Skeletal muscle satellite cell (primary cell): ENCODE results near the gene WNT11.
"Not testable (repeated sequence)": the region's sequence is repeated elsewhere in the genome, so short reads cannot be mapped to it uniquely, and the experiment has no call there.

Experiments
- H3K27me3 ChIP-seq: 2 replicates; pipeline ENCODE4 v1.7.0; 2013; ENCODE audit warnings: low read length; ENCODE audit not compliant: control insufficient read depth, insufficient read depth
- H3K36me3 ChIP-seq: 2 replicates; pipeline ENCODE4 v1.7.0; 2013; ENCODE audit warnings: mild to moderate bottlenecking, control low read depth, low read length; ENCODE audit not compliant: insufficient read depth
- H3K4me1 ChIP-seq: 2 replicates; pipeline ENCODE4 v1.7.0; 2013; ENCODE audit warnings: low read length; ENCODE audit not compliant: control insufficient read depth, insufficient read depth
- H3K4me2 ChIP-seq: 2 replicates; pipeline ENCODE4 v1.7.0; 2013; ENCODE audit warnings: mild to moderate bottlenecking, low read length
- H3K4me3 ChIP-seq: 2 replicates; pipeline ENCODE4 v1.7.0; 2013; ENCODE audit warnings: low read length
- H3K9ac ChIP-seq: 2 replicates; pipeline ENCODE4 v1.7.0; 2013; ENCODE audit warnings: mild to moderate bottlenecking, low read depth, low read length, moderate library complexity
- H3K9me3 ChIP-seq: replicated peaks from 2 replicates; pipeline ENCODE4 v1.7.0; 2013; ENCODE audit warnings: mild to moderate bottlenecking, control low read depth, low read length

Gene WNT11

DNA sequence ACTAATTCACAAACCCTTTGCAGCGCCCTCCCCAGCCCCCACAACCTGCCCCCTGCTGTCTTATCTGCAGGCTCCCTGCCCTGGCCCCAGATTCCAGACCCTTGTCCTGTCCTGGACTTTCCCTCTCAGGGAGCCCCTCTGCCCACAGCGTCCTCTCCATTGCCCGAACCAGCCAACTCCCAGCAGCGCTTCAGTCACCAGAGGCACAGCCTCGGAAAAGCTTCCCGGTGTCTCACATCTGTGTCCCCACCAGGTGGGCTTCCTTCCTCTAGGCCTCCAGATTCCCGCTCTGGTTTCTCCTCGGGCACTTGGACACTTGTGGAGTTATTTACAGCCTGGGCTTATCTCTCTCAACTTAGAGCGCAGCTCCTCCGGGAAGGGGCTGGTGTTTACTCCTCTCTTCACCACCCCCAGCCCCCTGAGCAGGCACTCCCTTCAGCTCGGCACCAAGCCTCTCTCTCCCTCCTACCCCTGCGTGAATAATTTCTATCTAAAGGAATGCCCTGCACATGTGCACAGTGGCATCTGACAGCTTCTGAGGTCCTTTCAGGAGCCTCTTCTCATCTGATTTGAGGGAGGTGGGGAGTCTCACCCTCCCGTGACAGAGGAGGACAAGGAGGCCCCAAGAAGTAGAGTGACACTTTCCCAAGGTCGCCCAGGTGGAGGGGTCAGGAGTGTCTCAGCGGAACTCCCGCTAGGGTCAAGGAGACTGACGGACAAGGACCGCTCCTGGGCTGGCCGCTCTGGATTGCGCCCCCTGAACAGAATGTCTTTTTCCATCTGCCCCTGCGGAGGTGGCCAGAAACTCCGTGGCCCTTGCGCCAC lies 838 bp downstream of the WNT11 start:
- Histone ChIP-seq H3K9me3 (no peaks in the 10 kb centered on the region), H3K27me3 (peaks cover 68% of the 10 kb centered on the region), H3K4me1 (peaks cover 33% of the 10 kb centered on the region), H3K4me2 (peak overlapping the region; percentile 95), H3K9ac (no peak overlapping the region), H3K36me3 (no peaks in the 10 kb centered on the region), H3K4me3 (no peak overlapping the region)

DNA sequence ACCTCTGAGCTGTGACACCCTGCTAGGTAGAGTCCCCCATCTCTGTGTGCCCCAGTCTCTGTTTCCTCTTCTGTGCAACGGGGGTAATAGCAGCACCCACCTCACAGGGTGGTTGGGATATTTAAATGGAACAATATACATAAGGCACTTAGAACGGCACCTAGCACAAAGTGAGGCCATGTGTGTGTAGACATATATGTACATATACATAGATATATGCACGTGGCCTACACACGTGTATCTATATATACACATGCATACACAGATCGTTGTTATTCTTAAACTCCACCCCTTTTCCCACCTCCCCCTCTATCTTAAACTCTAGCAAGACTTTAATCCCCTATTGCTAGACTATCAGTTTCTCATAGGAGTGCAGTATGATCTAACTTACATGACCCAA lies 2.4 kb downstream of the WNT11 start:
- H3K4me3 ChIP-seq, result no peak overlapping the region
- no peaks in the 10 kb centered on the region for H3K9me3 ChIP-seq
- H3K27me3 ChIP-seq, result peaks cover 61% of the 10 kb centered on the region
- H3K4me1 ChIP-seq, result peaks cover 23% of the 10 kb centered on the region
- no peaks in the 10 kb centered on the region for H3K36me3 ChIP-seq
- no peak overlapping the region for H3K9ac ChIP-seq
- no peak overlapping the region for H3K4me2 ChIP-seq

DNA sequence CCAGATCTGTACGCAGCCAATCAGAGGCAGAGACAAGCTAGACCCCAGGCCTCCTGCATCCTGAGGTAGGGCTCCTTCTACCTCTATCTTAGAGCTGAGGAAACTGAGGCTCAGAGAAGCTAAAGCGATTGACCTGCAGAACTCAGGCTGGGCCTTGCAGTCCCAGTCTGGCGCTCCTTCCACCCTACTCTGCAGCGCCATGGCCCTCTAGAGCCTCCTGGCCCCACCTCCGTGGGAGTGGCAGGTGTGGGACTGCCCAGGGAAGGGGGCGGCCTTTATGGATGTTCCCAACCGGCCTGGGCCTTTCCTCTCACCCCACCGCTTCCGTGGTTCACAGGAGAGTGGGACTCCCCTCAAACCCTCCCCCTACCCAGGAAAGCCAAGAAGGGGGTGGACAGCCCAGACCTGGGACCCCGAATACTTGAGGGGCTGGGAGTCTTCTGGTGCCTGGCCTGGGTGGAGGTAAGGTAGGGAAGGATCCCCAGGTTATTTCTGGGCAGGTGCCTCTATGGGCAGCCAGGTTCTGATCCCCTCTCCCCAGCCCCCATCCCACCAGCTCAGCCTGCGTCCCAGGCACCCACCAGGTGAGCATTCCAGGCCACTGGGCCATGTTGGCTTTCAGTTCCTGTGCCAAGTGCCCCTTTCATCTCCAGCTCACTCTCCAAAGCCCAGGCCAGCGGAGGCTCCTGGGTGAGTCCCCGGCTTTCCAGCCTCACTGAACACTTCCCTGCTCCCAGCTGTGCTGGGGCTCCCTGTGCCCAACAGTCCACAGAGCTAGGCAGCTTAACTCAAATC lies 3.0 kb downstream of the WNT11 start:
- no peak overlapping the region for H3K4me3 ChIP-seq

DNA sequence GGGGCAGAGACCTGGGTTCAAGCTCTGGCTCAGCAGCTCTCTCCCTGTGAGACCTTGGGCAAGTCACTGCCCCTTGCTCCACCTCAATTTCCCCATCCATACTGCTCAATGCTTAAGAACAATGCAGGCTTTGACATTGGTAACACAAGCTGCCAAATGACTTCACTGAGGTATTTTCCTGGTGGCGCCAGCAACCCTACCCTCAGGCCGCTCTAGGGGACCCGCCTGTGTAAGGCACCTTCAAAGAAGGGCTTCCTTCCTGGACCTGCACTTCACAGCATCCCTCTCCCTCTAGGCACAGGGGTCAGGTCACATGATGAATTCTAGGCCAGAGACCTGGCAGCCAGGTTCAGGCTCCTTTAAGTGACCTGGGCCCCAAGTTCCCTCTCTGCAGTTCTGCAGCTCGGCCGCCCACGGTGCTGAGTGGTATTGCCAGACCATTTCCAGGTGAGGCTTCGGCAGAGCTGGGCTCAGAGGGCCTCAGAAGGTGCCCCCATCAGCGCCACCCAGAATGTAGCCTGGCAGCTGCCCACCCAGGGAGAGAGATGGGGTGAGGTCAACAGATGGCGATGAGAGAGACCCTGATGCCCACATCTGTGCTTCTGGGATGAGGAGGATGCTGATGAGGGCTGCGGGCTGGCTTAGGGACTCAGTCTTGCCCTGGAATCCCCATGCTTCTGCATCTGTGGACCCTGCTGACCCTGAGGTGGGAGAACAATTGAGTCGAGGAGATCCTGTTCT lies 4.5 kb downstream of the WNT11 start:
- Histone ChIP-seq H3K9me3 (no peaks in the 10 kb centered on the region), H3K4me1 (peaks cover 4% of the 10 kb centered on the region), H3K27me3 (peaks cover 58% of the 10 kb centered on the region), H3K36me3 (no peaks in the 10 kb centered on the region), H3K4me3 (no peak overlapping the region), H3K9ac (no peak overlapping the region), H3K4me2 (no peak overlapping the region)

More for the DNA sequence above, 3.0 kb downstream of the WNT11 start:
- H3K9ac ChIP-seq, result no peak overlapping the region
- peaks cover 17% of the 10 kb centered on the region for H3K4me1 ChIP-seq
- no peak overlapping the region for H3K4me2 ChIP-seq
- H3K9me3 ChIP-seq, result no peaks in the 10 kb centered on the region
- peaks cover 60% of the 10 kb centered on the region for H3K27me3 ChIP-seq
- no peaks in the 10 kb centered on the region for H3K36me3 ChIP-seq

DNA sequence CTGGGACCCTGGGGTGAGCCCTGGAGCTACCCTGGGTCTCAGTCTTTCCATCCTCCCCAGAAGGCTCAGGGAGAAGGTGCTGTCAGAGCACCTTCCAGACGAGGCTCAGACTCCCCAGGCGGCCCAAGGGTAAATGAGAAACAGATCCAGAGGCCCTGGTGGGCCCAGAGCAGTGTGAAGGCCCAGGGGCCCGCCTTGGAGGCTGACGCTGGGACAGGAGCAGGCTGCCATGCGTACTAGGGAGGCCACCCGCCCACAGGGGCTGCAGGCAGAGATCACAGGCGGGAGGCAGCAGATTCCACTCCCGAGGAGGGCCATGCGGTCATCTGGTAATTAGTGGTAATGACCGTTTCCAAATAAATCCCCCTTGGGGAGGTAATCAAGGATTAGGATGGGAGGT lies 5.2 kb downstream of the WNT11 start:
- H3K4me1 ChIP-seq, result no peaks in the 10 kb centered on the region
- no peak overlapping the region for H3K9ac ChIP-seq
- no peak overlapping the region for H3K4me2 ChIP-seq
- H3K9me3 ChIP-seq, result no peaks in the 10 kb centered on the region
- no peaks in the 10 kb centered on the region for H3K36me3 ChIP-seq
- peaks cover 59% of the 10 kb centered on the region for H3K27me3 ChIP-seq
- H3K4me3 ChIP-seq, result no peak overlapping the region

DNA sequence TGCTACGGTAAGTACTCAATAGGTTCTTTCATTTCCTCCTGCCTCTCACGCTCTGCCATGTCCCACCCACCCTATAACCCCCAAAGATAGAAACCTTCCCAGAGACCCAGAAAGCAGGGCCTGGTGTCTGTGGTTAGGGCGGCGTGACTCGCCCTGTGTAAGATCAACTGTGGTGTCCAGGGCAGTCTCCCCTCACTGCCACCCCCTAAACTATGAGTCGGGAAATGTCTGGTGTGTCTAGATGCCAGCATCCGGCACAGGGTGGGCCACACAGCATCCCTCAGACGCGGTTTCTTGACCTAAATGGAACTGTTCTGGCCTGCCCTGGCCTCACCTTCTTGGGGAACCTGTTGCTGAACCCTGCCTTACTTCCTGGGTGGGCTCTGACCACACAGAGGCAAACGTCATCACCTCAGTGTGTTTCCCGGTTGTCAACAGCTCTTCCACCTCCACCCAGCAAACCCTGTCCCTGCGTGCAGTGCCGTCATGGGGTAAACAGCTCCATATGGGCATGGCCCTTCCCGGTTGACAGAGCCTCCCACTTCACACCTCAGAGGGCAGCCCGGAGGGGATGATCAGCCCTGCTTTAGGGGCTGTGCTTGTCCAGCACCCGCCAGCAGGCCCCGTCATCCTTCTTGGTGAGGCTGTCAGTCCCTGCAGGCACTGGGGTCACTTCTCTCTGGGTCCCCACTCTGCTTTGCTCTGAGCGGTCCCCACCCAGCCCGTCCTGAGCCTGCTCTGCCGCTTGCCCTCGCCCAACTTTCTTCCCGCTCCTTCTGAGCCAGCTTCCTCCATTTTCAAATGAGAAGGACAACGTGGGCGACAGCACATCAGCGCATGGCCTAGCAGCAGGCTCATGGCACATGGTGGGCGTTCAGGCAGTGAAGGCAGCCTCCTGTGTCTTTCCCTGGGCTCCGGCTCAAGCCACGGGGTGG lies 6.0 kb downstream of the WNT11 start:
- Histone ChIP-seq H3K36me3 (no peaks in the 10 kb centered on the region), H3K9me3 (no peaks in the 10 kb centered on the region), H3K4me1 (no peaks in the 10 kb centered on the region), H3K9ac (no peak overlapping the region), H3K4me3 (no peak overlapping the region), H3K27me3 (peaks cover 59% of the 10 kb centered on the region), H3K4me2 (no peak overlapping the region)

DNA sequence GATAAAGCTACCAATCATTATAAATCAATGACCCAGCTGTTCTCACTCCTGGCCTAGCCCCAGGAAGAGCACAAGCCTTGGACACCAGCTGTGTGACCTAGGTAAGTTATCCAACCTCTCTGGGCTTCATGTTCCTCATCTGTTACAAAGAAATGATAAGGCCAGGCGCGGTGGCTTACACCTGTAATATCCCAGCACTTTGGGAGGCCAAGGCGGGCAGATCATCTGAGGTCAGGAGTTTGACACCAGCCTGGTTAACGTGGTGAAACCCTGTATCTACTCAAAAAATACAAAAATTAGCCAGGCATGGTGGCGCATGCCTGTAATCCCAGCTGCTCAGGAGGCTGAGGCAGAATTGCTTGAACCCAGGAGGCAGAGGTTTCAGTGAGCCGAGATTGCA lies 7.6 kb downstream of the WNT11 start:
- H3K27me3 ChIP-seq, result peaks cover 53% of the 10 kb centered on the region
- H3K4me3 ChIP-seq, H3K4me1 ChIP-seq, H3K9ac ChIP-seq, H3K36me3 ChIP-seq, H3K9me3 ChIP-seq, H3K4me2 ChIP-seq: not testable (repeated sequence)

DNA sequence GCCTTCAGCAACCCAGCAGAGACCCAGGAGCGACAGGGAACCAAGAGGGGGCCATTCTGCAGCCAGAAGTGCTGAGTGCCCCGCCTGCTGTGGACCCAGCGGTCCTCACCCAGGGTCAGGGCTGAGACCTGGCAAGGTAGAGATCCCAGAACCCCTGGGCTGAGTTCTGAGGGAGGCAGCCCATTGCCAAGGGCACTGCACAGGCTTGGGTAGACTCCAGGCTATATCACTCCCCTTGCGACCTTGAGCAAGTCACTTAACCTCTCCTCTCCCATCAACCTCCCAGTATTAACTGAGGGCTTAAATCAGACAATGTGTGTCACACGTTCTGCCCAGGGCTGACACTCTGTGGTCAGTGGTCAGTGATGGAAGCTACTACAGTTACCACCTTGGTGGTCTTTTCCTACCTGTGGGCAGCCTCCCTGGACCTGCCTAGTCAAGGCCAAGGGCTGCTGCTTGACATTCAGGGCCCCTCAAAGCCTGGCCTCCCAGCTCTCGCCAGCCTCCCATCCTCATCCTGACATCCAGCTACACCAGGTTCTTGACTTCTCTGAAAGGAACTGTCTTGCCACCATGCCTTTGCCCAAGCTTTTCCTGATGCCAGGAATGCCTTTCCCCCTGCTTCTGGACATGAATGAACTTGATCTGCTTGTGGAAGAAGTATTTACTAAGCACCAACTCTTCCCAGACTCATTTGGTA lies 8.2 kb downstream of the WNT11 start:
- Histone ChIP-seq H3K36me3 (no peaks in the 10 kb centered on the region), H3K9me3 (no peaks in the 10 kb centered on the region), H3K9ac (no peak overlapping the region), H3K4me3 (no peak overlapping the region), H3K4me2 (no peak overlapping the region), H3K27me3 (peaks cover 51% of the 10 kb centered on the region), H3K4me1 (no peaks in the 10 kb centered on the region)

DNA sequence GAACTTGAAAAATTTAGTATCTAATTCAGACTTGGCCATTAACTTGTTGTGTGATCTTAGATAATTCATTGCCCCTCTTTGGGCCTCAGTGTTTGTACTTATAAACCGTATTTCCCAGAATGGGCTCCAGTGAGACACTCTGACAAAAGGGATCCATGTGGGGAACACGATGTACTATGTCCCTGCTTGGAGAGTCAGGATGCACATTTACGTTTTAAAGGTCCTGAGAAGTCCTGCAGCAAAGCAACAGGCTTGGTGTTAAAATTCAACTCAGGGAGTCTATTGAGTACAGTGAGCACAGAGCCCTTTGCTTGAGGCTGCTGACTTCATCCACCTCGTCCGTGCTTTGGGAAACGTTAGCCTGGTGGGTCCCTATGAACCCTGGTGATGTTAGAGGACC lies 9.0 kb downstream of the WNT11 start:
- Histone ChIP-seq H3K4me1 (no peaks in the 10 kb centered on the region), H3K9me3 (no peaks in the 10 kb centered on the region), H3K9ac (no peak overlapping the region), H3K4me2 (no peak overlapping the region), H3K27me3 (peaks cover 51% of the 10 kb centered on the region), H3K36me3 (no peaks in the 10 kb centered on the region), H3K4me3 (no peak overlapping the region)

DNA sequence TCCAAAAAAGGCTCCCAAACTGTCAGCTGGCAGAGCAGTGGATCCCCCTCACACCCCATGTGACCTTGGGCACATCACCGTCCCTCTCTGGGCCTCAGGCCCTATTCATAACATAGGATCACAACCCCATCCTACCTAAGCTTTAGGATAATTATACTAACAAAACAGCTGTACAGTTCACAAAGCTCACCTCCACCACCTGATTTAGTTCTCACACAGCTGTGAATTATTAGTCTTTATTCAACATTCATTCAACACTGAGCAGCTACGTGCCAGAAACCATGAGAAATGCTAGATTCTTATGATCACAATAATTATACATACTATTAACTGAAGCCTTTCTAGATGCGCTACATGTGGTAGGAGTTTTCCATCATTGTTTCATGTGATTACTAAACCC lies 9.5 kb downstream of the WNT11 start:
- no peaks in the 10 kb centered on the region for H3K4me1 ChIP-seq
- peaks cover 54% of the 10 kb centered on the region for H3K27me3 ChIP-seq
- no peaks in the 10 kb centered on the region for H3K9me3 ChIP-seq
- H3K36me3 ChIP-seq, result no peaks in the 10 kb centered on the region
- no peak overlapping the region for H3K9ac ChIP-seq
- H3K4me3 ChIP-seq, result no peak overlapping the region
- no peak overlapping the region for H3K4me2 ChIP-seq
